HEK293 (cell line): ENCODE measurements around the gene THAP5.
A peak's percentile ranks its signal among the peaks of the same experiment; 100 is the strongest.

Source experiments
- CTCF ChIA-PET: fragments of 350-600 bp; formaldehyde crosslinking; extraction: SDS; loops from one replicate; lab custom pipeline; 2021; ENCODE audit warnings: antibody characterized with exemption; lab: Yijun Ruan, JAX
- POLR2A ChIA-PET: fragments of 300-600 bp; formaldehyde crosslinking; extraction: SDS; loops from one replicate; lab custom pipeline; 2020; ENCODE audit warnings: antibody characterized with exemption, inconsistent platforms; lab: Yijun Ruan, JAX
- H3K27ac ChIP-seq: fragments of 200-500 bp; sonication (Bioruptor generic); 2 replicates; pipeline ENCODE4 v1.5.1; 2014; ENCODE audit warnings: low read depth, low read length, control low read depth, inconsistent platforms; ENCODE audit errors: extremely low read depth
- H3K36me3 ChIP-seq, 2 experiments: fragments of 200-500 bp in 1 of 2; sonication (Bioruptor generic) in 1 of 2; 1 replicate in 1 of 2; 2 replicates in 1 of 2; pipeline ENCODE4 v1.5.1; 2014 to 2017; ENCODE audit warnings: inconsistent platforms in 2 of 2, low read length in 2 of 2; ENCODE audit not compliant: control insufficient read depth in 2 of 2, insufficient read depth in 1 of 2
- H3K4me1 ChIP-seq: fragments of 200-500 bp; sonication (Bioruptor generic); 2 replicates; pipeline ENCODE4 v1.5.1; 2014; ENCODE audit warnings: mild to moderate bottlenecking, low read length, inconsistent platforms; ENCODE audit not compliant: control insufficient read depth, insufficient read depth
- H3K4me3 ChIP-seq: 2 replicates; pipeline ENCODE4 v1.5.1; 2011; ENCODE audit warnings: low read depth, mild to moderate bottlenecking, control low read depth, low read length, moderate library complexity
- H3K9me3 ChIP-seq: fragments of 200-500 bp; sonication (Bioruptor generic); 2 replicates; pipeline ENCODE4 v1.5.1; 2014; ENCODE audit warnings: low read depth, low read length, inconsistent platforms; ENCODE audit not compliant: control insufficient read depth, insufficient read depth
- BCL11A ChIP-seq: fragments of 450-650 bp; formaldehyde crosslinking; IDR thresholded peaks from 2 replicates; pipeline ENCODE4 v1.5.1; 2016; ENCODE audit warnings: low read depth, missing biosample characterization, missing genetic modification characterization
- HOXA7 ChIP-seq: sonication (generic); formaldehyde crosslinking; IDR thresholded peaks from 2 replicates; pipeline ENCODE4 v1.8.1; 2022; ENCODE audit warnings: missing genetic modification reagents, borderline replicate concordance
- PRDM10 ChIP-seq: fragments of 450-650 bp; formaldehyde crosslinking; IDR thresholded peaks from 2 replicates; pipeline ENCODE4 v1.5.1; 2016; ENCODE audit warnings: missing biosample characterization, missing genetic modification characterization
- PRDM4 ChIP-seq: fragments of 450-650 bp; formaldehyde crosslinking; IDR thresholded peaks from 2 replicates; pipeline ENCODE4 v1.5.1; 2017; ENCODE audit warnings: missing biosample characterization, missing genetic modification characterization
- REPIN1 ChIP-seq: fragments of 450-650 bp; formaldehyde crosslinking; IDR thresholded peaks from 2 replicates; pipeline ENCODE4 v1.5.1; 2017; ENCODE audit warnings: missing biosample characterization, missing genetic modification characterization, low read depth
- YY1 ChIP-seq: fragments of 450-650 bp; formaldehyde crosslinking; IDR thresholded peaks from 2 replicates; pipeline ENCODE4 v1.5.1; 2018; ENCODE audit warnings: missing biosample characterization, missing genetic modification characterization
- ZBTB10 ChIP-seq: fragments of 450-650 bp; formaldehyde crosslinking; IDR thresholded peaks from 2 replicates; pipeline ENCODE4 v1.5.1; 2016; ENCODE audit warnings: missing biosample characterization, missing genetic modification characterization
- ZBTB17 ChIP-seq: fragments of 450-650 bp; formaldehyde crosslinking; IDR thresholded peaks from 2 replicates; pipeline ENCODE4 v1.5.1; 2016; ENCODE audit warnings: missing biosample characterization, missing genetic modification characterization
- ZBTB26 ChIP-seq: fragments of 450-650 bp; formaldehyde crosslinking; optimal IDR thresholded peaks from 2 replicates; pipeline ENCODE3; 2016; ENCODE audit warnings: missing biosample characterization, mild to moderate bottlenecking, missing genetic modification characterization
- ZEB2 ChIP-seq: fragments of 450-650 bp; formaldehyde crosslinking; IDR thresholded peaks from 2 replicates; pipeline ENCODE4 v1.5.1; 2016; ENCODE audit warnings: missing biosample characterization, missing genetic modification characterization
- ZNF121 ChIP-seq: fragments of 450-650 bp; formaldehyde crosslinking; IDR thresholded peaks from 2 replicates; pipeline ENCODE4 v1.5.1; 2016; ENCODE audit warnings: missing biosample characterization, missing genetic modification characterization
- ZNF169 ChIP-seq: fragments of 450-650 bp; formaldehyde crosslinking; IDR thresholded peaks from 2 replicates; pipeline ENCODE4 v1.5.1; 2016; ENCODE audit warnings: missing biosample characterization, missing genetic modification characterization
- ZNF302 ChIP-seq: fragments of 450-650 bp; formaldehyde crosslinking; IDR thresholded peaks from 2 replicates; pipeline ENCODE4 v1.5.1; 2016; ENCODE audit warnings: missing biosample characterization, missing genetic modification characterization, low read depth
- ZNF433 ChIP-seq: fragments of 450-650 bp; formaldehyde crosslinking; IDR thresholded peaks from 2 replicates; pipeline ENCODE4 v1.5.1; 2016; ENCODE audit warnings: missing biosample characterization, missing genetic modification characterization, low read depth
- ZNF561 ChIP-seq: fragments of 450-650 bp; IDR thresholded peaks from 2 replicates; pipeline ENCODE4 v1.5.1; 2018; ENCODE audit warnings: missing biosample characterization, missing genetic modification characterization, borderline replicate concordance
- ZNF654 ChIP-seq: fragments of 450-650 bp; formaldehyde crosslinking; IDR thresholded peaks from 2 replicates; pipeline ENCODE4 v1.5.1; 2016; ENCODE audit warnings: low read depth, missing biosample characterization, missing genetic modification characterization
- ZNF664 ChIP-seq: fragments of 450-650 bp; formaldehyde crosslinking; IDR thresholded peaks from 2 replicates; pipeline ENCODE4 v1.5.1; 2016; ENCODE audit warnings: missing biosample characterization, missing genetic modification characterization
- ZNF692 ChIP-seq: fragments of 450-650 bp; formaldehyde crosslinking; IDR thresholded peaks from 2 replicates; pipeline ENCODE4 v1.5.1; 2016; ENCODE audit warnings: missing biosample characterization, missing genetic modification characterization
- ZNF76 ChIP-seq: fragments of 450-650 bp; formaldehyde crosslinking; IDR thresholded peaks from 2 replicates; pipeline ENCODE4; 2016; ENCODE audit warnings: low read depth, missing biosample characterization, missing genetic modification characterization, borderline replicate concordance
- ZNF843 ChIP-seq: fragments of 450-650 bp; formaldehyde crosslinking; IDR thresholded peaks from 2 replicates; pipeline ENCODE4 v1.5.1; 2016; ENCODE audit warnings: missing biosample characterization, missing genetic modification characterization
- ZSCAN16 ChIP-seq: fragments of 450-650 bp; formaldehyde crosslinking; IDR thresholded peaks from 2 replicates; pipeline ENCODE4 v1.5.1; 2016; ENCODE audit warnings: missing biosample characterization, missing genetic modification characterization
- ZSCAN30 ChIP-seq: fragments of 450-650 bp; IDR thresholded peaks from 2 replicates; pipeline ENCODE4 v1.5.1; 2018; ENCODE audit warnings: missing biosample characterization, mild to moderate bottlenecking, missing genetic modification characterization, moderate library complexity

THAP5 gene

GRCh38 chr7:108570146-108570755 lies 745 bp upstream of the THAP5 start (continued):
- peak; percentile 77 for TF ChIP-seq PRDM10 (tag by site-specific recombination)
- TF ChIP-seq REPIN1 = no peak
- peak; percentile 49; the same call in 1 of the 2 replicates for TF ChIP-seq ZNF121 (tag by site-specific recombination)
- TF ChIP-seq ZEB2 (tag by site-specific recombination) = 0 out of 2 replicates have a peak, but pooled peaks have one; percentile 13
- TF ChIP-seq ZBTB17 (tag by site-specific recombination) = 0 out of 2 replicates have a peak, but pooled peaks have one; percentile 9
- TF ChIP-seq ZBTB10 = 0 out of 2 replicates have a peak, but pooled peaks have one; percentile 11
- TF ChIP-seq BCL11A (tag by site-specific recombination) = no peak
- peak; percentile 0 for TF ChIP-seq ZBTB26 (tag by site-specific recombination)
- TF ChIP-seq ZNF561 = peak; percentile 24; the same call in 1 of the 2 replicates

- POLR2A ChIA-PET = interaction anchor here (1.2 to 2.0 kb wide), 6 partner anchors 8 to 43 kb away, joined by 3 to 42 read pairs (median 6); partner anchors contain the start of gene PNPLA8
- TF ChIP-seq ZNF654 (tag by site-specific recombination) = no peak
- no peak for TF ChIP-seq ZNF169 (tag by site-specific recombination)
- no peak for TF ChIP-seq ZNF302 (tag by site-specific recombination)
- TF ChIP-seq ZSCAN16 (tag by site-specific recombination) = no peak
- no peak for TF ChIP-seq HOXA7 (CRISPR knock-in tag)
- TF ChIP-seq ZNF76 (tag by site-specific recombination) = no peak
- TF ChIP-seq ZNF664 (tag by site-specific recombination) = no peak
- TF ChIP-seq PRDM4 (tag by site-specific recombination) = no peak
- 0 out of 2 replicates have a peak, but pooled peaks have one; percentile 77 for TF ChIP-seq ZSCAN30 (tag by site-specific recombination)
- 0 out of 2 replicates have a peak, but pooled peaks have one; percentile 24 for TF ChIP-seq YY1
- TF ChIP-seq ZNF692 (tag by site-specific recombination) = peak; percentile 34; the same call in 1 of the 2 replicates
- no peak for TF ChIP-seq ZNF433
- TF ChIP-seq ZNF843 (tag by site-specific recombination) = peak; percentile 13; the same call in 1 of the 2 replicates
Observed at GRCh38 chr7:108568801-108569380, 615 bp downstream of the THAP5 start.

More at GRCh38 chr7:108568801-108569380, 615 bp downstream of the THAP5 start:
- Histone ChIP-seq H3K36me3 (peaks cover 4 to 27% of the 10 kb centered on the region in 2 experiments; a peak in 2 of 3 replicates), H3K27ac (peak overlapping the region; percentile 79), H3K4me1 (peaks cover 5% of the 10 kb centered on the region; the same call in 1 of the 2 replicates), H3K9me3 (no peaks in the 10 kb centered on the region), H3K4me3 (peak overlapping the region; percentile 55)
- CTCF ChIA-PET = interaction anchor here (0.7 to 1.0 kb wide), 2 partner anchors 42 to 390 kb away, joined by 3 to 4 read pairs; no protein-coding TSS in a partner anchor
